Mononuclear cell (primary cell): ENCODE data around the gene MCRIP2. TPM values are rescaled to one million over a fixed set of nuclear protein-coding genes. Genes with fewer than 3 reads are reported as not detected.

Source experiments
- H3K27me3 ChIP-seq: 2 replicates; pipeline ENCODE4 v1.6.0; 2011; ENCODE audit warnings: low read length, control low read depth; ENCODE audit not compliant: insufficient read depth
- H3K4me1 ChIP-seq: 2 replicates; pipeline ENCODE4 v1.5.1; 2011; ENCODE audit warnings: mild to moderate bottlenecking, low read length, control low read depth; ENCODE audit not compliant: insufficient read depth
- H3K4me3 ChIP-seq: 2 replicates; pipeline ENCODE4 v1.5.1; 2011; ENCODE audit warnings: mild to moderate bottlenecking, low read length, moderate library complexity
- H3K9me3 ChIP-seq: 2 replicates; pipeline ENCODE4 v1.5.1; 2011; ENCODE audit warnings: low read depth, mild to moderate bottlenecking, control low read depth, low read length
- total RNA-seq: library from RNA; depleted of rRNA; stranded (reverse); fragments of >200 nt; gene quantifications from one replicate; pipeline ENCODE4 v1.2.3, GENCODE V29; 2012

The MCRIP2 gene
- total RNA-seq, 1 donor, result 18.5 TPM

DNA sequence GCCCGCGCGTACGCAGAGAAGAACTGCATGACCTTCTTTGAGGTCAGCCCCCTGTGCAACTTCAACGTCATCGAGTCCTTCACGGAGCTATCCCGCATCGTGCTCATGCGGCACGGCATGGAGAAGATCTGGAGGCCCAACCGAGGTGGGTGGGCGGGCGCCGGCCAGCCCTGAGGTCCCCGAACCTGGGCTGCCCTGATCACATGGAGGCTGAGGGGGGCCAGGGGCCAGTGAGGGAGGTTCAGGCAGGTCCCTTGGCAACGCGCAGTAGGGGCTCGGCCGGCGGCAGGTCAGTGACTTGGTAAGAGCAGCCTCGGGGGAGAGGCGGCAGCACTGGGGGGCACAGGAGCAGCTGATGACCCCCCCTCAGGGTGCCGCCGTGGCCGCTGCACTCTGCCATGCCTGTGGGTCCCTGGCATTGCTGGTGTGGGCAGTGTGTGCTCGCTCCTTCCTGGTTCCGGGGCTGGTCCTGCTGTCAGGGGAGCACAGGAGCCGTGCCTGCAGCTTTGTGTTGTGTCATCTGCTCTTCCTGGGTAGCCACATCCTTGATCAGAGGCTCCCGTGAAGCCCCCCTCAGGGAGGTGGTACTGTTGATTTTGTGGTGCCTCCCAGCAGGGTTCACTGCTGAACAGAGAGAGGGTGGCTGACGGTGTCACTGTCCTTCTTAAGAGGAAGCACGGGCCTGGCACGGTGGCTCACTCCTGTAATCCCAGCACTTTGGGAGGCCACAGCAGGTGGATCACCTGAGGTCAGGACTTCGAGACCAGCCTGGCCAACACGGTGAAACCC is 15.5 kb upstream of the MCRIP2 start:
- Histone ChIP-seq H3K4me3 (no peak overlapping the region), H3K9me3 (no peaks in the 10 kb centered on the region), H3K4me1 (no peaks in the 10 kb centered on the region), H3K27me3 (no peaks in the 10 kb centered on the region)

DNA sequence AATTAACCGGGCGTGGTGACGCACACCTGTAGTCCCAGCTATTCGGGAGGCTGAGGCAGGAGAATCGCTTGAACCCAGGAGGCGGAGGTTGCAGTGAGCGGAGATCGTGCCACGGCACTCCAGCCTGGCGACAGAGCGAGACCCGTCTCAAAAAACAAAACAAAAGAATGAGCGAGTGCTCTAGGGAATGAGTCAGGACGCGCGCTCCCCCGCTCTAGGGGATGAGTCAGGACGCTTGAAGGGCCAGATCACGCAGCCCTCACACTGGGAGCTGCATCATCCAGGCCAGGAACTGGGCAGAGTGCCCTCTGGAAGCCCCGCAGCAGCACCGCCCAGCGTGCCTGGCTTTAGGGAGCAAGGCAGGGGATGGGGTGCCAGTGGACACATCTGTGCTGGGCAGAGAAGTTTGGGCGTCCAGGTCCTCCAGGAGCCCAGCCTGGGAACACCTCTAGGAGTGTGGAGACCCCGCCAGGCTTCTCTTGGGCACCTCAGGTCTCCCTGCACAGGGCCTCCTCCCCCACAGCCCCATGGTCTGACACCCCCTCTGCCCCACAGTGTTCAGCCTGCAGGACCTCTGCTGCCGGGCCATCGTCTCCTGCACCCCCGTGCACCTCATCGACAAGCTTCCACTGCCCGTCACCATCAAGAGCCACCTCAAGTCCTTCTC is 14.7 kb upstream of the MCRIP2 start:
- Histone ChIP-seq H3K4me1 (no peaks in the 10 kb centered on the region), H3K9me3 (no peaks in the 10 kb centered on the region), H3K27me3 (no peaks in the 10 kb centered on the region), H3K4me3 (no peak overlapping the region)

DNA sequence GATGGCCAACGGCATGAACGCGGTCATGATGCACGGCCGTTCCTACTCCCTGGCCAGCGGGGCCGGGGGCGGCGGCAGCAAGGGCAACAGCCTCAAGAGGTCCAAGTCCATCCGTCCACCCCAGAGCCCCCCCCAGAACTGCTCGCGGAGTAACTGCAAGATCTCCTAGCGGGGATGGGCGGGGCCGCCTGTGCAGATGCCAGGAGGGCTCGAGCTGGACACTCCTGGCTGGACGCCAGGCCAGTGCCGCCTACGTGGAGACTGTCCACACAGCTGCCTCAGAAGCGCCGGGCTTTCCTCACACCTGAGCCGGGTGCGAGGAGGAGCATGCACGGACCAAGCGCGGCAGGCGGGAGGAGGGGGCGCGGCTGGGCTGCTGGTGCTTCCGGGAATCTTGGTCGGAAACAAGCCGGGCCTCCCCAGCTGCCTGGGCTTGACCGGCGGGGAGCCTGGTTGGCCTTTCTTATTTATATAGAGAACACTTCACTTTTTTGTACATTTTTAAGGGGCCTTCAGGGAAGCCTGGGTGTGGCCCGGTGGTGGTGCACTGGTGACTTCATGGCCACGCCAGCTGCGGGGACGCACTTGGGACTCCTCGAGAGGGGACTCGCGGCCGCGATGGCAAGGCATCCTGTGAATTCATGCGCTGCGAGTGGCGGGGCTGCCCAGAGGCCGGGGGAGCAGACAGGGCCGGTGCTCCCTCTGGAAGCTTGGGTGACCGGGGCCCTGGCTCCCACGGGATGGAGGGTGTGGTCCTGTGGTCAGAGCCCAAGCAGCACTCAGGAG is 14.0 kb upstream of the MCRIP2 start:
- H3K4me1 ChIP-seq, result no peaks in the 10 kb centered on the region
- H3K4me3 ChIP-seq, result no peak overlapping the region
- H3K9me3 ChIP-seq, result no peaks in the 10 kb centered on the region
- H3K27me3 ChIP-seq, result no peaks in the 10 kb centered on the region

DNA sequence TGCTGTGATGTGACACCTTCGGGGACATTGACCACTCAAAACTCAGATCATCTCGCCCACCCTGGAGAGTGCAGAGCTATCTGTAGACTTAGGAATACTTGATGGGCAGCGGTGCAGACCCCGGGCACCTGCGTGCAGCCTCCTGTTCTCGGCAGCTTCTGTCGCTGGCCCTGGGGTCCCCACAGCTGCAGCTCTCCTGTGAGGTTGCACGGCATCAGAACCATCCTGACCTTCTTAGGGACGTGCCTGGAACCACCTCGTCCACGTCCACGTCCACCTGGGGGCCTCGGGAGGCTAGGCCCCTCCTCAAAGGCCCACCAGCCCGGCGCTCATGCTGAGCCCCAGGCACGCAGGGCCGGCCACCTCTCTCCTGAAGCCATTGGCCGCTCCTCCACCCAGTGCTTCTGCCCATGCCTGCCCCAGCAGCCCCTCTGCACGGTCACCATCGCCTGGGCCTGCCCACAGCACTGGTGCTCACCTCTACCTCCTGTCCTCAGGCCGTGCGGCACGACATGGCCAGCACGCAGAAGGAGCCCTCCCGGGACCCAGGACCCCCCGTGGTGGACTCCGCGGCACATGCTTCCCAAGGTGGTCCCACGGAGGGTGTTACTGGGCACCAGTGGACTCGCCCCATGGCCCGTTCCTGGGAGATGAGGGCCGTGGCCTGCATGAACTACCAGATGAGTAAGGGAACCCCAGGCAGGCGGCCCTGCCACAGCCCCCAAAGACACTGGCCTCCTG is 13.1 kb upstream of the MCRIP2 start:
- Histone ChIP-seq H3K4me1 (no peaks in the 10 kb centered on the region), H3K4me3 (no peak overlapping the region), H3K9me3 (no peaks in the 10 kb centered on the region), H3K27me3 (no peaks in the 10 kb centered on the region)

DNA sequence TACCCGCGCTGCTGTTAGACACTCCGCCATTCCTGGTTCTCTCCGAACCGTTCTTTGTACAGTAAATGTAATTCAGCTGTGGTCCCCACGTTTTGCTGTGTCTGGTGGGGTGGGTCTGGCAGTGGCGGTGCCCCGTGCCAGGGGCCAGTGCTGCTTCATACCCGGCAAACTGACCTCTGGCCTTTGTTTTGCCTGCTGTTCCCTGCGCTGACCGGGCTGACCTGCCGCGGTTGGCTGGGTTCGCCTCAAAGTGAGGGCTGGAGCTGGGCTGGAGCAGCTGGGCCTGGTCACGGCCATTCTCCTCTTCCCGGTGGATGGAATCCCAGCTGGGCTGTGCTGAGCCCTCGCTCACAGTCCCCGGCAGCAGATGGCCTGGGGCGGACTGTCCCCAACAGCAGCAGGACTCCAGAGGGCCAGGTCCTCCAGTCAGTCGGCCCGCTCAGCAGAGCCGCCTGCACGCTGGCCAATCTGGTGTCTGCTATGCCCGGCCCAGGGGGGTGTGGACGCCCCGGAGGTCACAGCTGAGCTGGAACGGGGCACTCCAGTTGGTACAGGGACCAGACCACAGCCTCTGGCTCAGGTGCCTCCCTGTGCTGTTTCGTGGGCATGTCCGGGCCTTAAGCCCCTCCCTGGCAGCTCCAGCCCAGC is 12.3 kb upstream of the MCRIP2 start:
- no peaks in the 10 kb centered on the region for H3K9me3 ChIP-seq
- H3K4me3 ChIP-seq, result no peak overlapping the region
- no peaks in the 10 kb centered on the region for H3K4me1 ChIP-seq
- H3K27me3 ChIP-seq, result no peaks in the 10 kb centered on the region

DNA sequence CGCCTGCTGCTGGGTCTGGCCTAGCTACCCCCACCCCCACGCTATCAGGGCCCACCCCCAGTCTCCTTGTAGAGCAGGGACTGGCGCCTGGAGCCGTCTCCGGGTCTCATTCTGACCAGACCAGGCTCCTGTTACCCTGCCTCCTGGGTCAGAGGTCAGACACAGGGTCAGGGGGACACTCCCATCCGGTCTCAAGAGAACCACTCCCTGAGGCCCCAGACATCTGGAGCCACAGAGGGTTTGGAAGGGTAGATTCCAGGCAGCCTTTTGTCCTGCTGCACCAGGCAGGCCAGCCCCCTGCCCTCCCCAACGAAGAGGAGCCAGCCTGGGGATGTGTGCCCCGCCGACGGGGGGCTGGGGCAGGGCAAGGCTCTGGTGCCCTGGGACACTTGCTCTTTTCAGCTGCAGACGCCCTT is 11.8 kb upstream of the MCRIP2 start:
- Histone ChIP-seq H3K4me3 (no peak overlapping the region), H3K4me1 (peaks cover 2% of the 10 kb centered on the region), H3K9me3 (no peaks in the 10 kb centered on the region), H3K27me3 (no peaks in the 10 kb centered on the region)

DNA sequence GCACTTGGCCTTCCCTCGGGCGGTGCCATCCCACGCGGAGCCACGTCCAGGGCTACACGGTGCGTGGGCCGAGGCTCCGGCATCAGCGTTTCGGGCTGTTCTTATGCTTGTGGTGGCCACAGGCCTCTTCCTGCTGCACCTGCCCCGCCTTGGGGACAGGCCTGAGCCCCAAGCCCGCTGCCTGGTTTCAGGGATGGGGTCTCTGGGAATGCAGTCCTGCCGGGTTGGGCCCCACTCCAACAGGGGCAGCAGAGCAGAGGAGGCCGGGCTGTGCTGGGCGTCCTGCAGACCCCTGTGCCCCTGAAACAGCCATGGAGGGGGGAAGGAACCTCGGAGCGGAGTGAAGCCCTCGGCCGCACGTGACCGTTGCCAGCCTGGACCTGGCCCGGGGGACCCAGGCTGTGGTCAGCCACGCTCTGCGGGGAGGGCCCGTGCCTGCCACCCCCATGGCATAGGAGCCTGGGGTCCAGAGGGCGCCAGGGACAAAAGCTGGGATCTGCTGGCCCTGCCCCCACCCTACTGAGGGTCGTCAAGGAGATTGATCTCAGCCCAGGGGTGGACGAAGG is 11.3 kb upstream of the MCRIP2 start:
- Histone ChIP-seq H3K4me1 (peaks cover 7% of the 10 kb centered on the region), H3K9me3 (no peaks in the 10 kb centered on the region), H3K27me3 (no peaks in the 10 kb centered on the region), H3K4me3 (no peak overlapping the region)

DNA sequence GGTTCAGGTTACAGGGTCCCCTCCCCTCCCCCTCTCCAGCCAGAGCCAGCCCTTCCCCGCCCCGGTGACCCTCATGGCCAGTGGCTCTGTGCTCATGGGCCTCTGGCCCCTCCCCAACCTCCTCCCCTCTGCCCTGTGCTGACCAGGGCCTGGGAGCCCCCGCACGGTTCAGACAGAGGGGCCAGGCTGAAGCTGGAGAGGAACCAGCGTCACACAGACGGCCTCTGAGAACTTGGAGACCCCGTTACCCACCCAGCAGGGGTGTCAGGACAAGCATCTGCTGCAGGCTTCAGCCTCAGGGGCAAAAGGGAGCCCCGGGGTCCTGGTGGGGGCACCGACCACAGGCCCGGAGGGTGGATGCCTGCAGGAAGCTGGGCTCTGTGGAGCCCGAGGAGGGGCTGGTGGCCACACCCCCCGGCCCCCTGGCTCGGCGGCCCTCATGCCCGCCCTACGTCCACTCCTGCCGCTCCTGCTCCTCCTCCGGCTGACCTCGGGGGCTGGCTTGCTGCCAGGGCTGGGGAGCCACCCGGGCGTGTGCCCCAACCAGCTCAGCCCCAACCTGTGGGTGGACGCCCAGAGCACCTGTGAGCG is 10.7 kb upstream of the MCRIP2 start, which contains the start of gene WFIKKN1:
Gene WFIKKN1, plus strand, starts transcription at position 171 of the 591 bp plus-strand sequence. Its CDS starts 269 bp downstream, at position 440.
- Histone ChIP-seq H3K27me3 (no peaks in the 10 kb centered on the region), H3K4me3 (no peak within 1 kb of the TSS), H3K9me3 (no peaks in the 10 kb centered on the region), H3K4me1 (peaks cover 13% of the 10 kb centered on the region)

DNA sequence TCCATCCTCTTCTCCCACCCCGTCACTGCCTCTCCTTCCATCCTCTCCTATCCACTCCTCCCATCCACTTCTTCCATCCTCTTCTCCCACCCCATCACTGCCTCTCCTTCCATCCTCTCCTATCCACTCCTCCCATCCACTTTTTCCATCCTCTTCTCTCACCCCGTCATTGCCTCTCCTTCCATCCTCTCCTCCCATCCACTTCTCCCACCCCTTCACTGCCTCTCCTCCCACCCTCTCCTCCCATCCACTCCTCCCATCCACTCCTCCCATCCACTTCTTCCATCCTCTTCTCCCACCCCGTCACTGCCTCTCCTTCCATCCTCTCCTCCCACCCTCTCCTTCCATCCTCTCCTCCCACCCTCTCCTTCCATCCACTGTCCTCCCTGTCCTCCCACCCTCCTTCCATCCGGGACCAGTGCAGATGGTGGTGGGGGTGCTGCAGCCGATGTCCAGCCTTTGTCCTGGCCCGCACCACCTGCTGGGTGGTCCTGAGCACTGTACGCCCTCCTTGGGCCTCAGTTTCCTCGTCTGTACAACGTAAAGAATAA is 9.7 kb upstream of the MCRIP2 start:
- H3K27me3 ChIP-seq, result no peaks in the 10 kb centered on the region
- no peak overlapping the region for H3K4me3 ChIP-seq
- no peaks in the 10 kb centered on the region for H3K9me3 ChIP-seq
- peaks cover 14% of the 10 kb centered on the region for H3K4me1 ChIP-seq

DNA sequence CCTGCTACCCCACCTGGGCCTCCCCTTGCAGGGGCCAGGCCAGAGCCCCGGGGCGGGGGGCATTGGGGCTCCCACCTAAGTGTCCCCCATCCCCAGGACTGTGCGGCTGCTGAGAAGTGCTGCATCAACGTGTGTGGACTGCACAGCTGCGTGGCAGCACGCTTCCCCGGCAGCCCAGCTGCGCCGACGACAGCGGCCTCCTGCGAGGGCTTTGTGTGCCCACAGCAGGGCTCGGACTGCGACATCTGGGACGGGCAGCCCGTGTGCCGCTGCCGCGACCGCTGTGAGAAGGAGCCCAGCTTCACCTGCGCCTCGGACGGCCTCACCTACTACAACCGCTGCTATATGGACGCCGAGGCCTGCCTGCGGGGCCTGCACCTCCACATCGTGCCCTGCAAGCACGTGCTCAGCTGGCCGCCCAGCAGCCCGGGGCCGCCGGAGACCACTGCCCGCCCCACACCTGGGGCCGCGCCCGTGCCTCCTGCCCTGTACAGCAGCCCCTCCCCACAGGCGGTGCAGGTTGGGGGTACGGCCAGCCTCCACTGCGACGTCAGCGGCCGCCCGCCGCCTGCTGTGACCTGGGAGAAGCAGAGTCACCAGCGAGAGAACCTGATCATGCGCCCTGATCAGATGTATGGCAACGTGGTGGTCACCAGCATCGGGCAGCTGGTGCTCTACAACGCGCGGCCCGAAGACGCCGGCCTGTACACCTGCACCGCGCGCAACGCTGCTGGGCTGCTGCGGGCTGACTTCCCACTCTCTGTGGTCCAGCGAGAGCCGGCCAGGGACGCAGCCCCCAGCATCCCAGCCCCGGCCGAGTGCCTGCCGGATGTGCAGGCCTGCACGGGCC is 8.9 kb upstream of the MCRIP2 start:
- Histone ChIP-seq H3K4me3 (no peak overlapping the region), H3K9me3 (no peaks in the 10 kb centered on the region), H3K27me3 (no peaks in the 10 kb centered on the region), H3K4me1 (peaks cover 19% of the 10 kb centered on the region)

DNA sequence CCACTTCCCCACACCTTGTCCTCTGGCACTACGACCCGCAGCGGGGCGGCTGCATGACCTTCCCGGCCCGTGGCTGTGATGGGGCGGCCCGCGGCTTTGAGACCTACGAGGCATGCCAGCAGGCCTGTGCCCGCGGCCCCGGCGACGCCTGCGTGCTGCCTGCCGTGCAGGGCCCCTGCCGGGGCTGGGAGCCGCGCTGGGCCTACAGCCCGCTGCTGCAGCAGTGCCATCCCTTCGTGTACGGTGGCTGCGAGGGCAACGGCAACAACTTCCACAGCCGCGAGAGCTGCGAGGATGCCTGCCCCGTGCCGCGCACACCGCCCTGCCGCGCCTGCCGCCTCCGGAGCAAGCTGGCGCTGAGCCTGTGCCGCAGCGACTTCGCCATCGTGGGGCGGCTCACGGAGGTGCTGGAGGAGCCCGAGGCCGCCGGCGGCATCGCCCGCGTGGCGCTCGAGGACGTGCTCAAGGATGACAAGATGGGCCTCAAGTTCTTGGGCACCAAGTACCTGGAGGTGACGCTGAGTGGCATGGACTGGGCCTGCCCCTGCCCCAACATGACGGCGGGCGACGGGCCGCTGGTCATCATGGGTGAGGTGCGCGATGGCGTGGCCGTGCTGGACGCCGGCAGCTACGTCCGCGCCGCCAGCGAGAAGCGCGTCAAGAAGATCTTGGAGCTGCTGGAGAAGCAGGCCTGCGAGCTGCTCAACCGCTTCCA is 8.1 kb upstream of the MCRIP2 start:
- H3K4me1 ChIP-seq, result peaks cover 23% of the 10 kb centered on the region
- no peak overlapping the region for H3K4me3 ChIP-seq
- H3K9me3 ChIP-seq, result no peaks in the 10 kb centered on the region
- H3K27me3 ChIP-seq, result no peaks in the 10 kb centered on the region

DNA sequence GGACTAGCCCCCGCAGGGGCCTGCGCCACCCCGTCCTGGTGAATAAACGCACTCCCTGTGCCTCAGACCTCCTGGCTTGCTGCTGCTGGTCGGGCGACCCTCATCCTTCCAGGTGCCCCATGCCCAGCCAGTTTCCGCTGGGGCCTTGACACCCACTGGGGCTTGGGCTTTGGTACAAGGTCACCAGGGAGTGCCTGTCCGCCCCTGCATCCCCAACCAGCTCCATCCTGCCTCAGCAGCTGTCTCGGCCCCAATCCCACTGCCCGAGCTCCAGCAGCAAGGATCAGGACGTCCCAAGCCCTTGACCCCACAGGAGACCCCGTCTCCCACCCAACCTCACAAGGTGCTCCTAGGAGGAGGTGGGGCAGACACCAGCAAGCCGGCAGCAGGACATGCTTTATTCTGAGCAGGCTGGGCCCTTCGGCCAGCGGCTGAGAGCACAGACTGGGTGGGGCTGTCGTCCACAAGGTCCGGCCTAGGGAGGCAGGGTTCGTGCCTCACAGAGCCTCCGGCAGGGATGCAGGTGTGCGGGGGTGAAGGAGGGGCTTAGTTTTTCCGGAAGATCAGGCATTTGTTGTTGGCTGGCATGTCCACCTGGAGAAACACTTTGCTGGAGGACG is 7.5 kb upstream of the MCRIP2 start:
- Histone ChIP-seq H3K4me3 (no peak overlapping the region), H3K9me3 (no peaks in the 10 kb centered on the region), H3K4me1 (peaks cover 23% of the 10 kb centered on the region), H3K27me3 (no peaks in the 10 kb centered on the region)
